ENCODE measurements around the gene KLF5. TPM values are rescaled to one million over a fixed set of nuclear protein-coding genes. Genes with fewer than 3 reads are reported as not detected.

Gene KLF5
- polyA plus RNA-seq, 1 of the 3 experiments (the other 2 are of a cell fraction), result 2.7 TPM

DNA sequence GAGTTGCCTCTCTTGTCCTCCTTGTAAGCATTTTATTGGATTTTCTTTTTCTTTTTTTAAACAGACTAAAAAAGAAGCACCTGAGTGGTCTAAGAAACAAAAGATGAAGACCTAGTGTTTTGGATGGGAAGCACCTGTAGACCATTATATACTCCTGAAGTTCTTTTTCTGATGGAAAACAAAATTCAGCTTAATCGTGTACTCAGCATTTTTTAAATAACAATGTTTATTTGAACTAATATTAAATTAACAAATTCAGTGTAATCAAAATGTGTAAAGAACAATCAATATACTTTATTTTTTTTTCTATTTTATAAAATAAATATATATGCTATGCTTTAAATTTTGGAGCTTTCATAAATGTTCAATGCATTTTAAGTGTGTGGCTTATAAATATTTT is 43.0 kb upstream of the KLF5 start:
- H3K4me2 ChIP-seq, result no peak overlapping the region
- no peaks in the 10 kb centered on the region for H3K27me3 ChIP-seq (ENCODE audit: insufficient read depth)
- H3K79me2 ChIP-seq (ENCODE audit: insufficient read depth), result no peaks in the 10 kb centered on the region
- H3K9me2 ChIP-seq, result no peaks in the 10 kb centered on the region
- no peaks in the 10 kb centered on the region for H3F3A ChIP-seq (replicated peaks; ENCODE audit: insufficient read depth)
- ChIA-PET POLR2A (no interaction called here), CTCF (no interaction called here)
- no peak for DNase-seq
- H4K20me1 ChIP-seq (ENCODE audit: insufficient read depth), result no peaks in the 10 kb centered on the region
- H3K36me3 ChIP-seq (replicated peaks in 1 of 2; ENCODE audit: control insufficient read depth in 1 of 2, insufficient read depth in 2 of 2, low read length in 1 of 2), result peaks cover 7 to 8% of the 10 kb centered on the region in 2 experiments
- no peak overlapping the region for H3K9ac ChIP-seq
- no peaks in the 10 kb centered on the region for H3K4me1 ChIP-seq (ENCODE audit: control insufficient read depth in 1 of 2, insufficient read depth in 2 of 2, low read depth in 1 of 2, low read length in 1 of 2)
- TF ChIP-seq GABPA (IDR thresholded peaks at IDR 0.05; ENCODE audit: low read depth) (no peak), RAD21 (IDR thresholded peaks at IDR 0.05; ENCODE audit: low read length) (no peak), SMC3 (IDR thresholded peaks at IDR 0.05; ENCODE audit: low read depth, low read length) (no peak)
- TF ChIP-seq, protein P1, sequence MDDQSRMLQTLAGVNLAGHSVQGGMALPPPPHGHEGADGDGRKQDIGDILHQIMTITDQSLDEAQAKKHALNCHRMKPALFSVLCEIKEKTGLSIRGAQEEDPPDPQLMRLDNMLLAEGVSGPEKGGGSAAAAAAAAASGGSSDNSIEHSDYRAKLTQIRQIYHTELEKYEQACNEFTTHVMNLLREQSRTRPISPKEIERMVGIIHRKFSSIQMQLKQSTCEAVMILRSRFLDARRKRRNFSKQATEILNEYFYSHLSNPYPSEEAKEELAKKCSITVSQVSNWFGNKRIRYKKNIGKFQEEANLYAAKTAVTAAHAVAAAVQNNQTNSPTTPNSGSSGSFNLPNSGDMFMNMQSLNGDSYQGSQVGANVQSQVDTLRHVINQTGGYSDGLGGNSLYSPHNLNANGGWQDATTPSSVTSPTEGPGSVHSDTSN (IDR thresholded peaks at IDR 0.05), result no peak
- TF ChIP-seq, protein P2, sequence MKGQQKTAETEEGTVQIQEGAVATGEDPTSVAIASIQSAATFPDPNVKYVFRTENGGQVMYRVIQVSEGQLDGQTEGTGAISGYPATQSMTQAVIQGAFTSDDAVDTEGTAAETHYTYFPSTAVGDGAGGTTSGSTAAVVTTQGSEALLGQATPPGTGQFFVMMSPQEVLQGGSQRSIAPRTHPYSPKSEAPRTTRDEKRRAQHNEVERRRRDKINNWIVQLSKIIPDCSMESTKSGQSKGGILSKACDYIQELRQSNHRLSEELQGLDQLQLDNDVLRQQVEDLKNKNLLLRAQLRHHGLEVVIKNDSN (IDR thresholded peaks at IDR 0.05; ENCODE audit: borderline replicate concordance, low read depth), result no peak
- H2AFZ ChIP-seq (ENCODE audit: low read depth), result no peak overlapping the region
- H3K27ac ChIP-seq (ENCODE audit: low read depth in 2 of 2, low read length in 1 of 2), result no peak overlapping the region
- WGBS (ENCODE audit: low lambda C conversion rate), result 91% methylated on average over 1 of the region's 1 CpG
- no peak overlapping the region for H3K4me3 ChIP-seq (ENCODE audit: low read depth in 2 of 2, low read length in 1 of 2)
- no peaks in the 10 kb centered on the region for H3K9me3 ChIP-seq

DNA sequence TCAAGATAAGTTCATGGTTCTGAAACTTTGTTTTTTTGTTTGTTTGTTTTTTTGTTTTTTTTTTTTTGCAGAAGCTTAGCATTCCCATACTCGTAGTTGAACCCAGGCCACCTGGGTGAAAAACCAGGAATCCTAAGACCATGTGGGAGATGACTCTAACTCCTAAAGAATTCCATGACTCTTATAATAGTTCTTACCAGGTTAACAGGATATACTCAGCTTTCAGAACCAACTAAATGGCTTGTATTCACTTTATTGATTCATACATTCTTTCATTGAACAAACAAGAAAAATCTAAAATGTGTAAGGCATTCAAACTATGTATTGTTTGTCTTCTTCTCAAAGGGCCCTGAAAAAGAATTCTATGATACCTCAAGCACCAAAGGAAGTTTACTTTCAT is 40.5 kb upstream of the KLF5 start:
- no peaks in the 10 kb centered on the region for H3F3A ChIP-seq (replicated peaks; ENCODE audit: insufficient read depth)
- peaks cover 6 to 7% of the 10 kb centered on the region in 2 experiments for H3K36me3 ChIP-seq (replicated peaks in 1 of 2; ENCODE audit: control insufficient read depth in 1 of 2, insufficient read depth in 2 of 2, low read length in 1 of 2)
- H3K4me3 ChIP-seq (ENCODE audit: low read depth in 2 of 2, low read length in 1 of 2), result no peak overlapping the region
- H2AFZ ChIP-seq (ENCODE audit: low read depth), result no peak overlapping the region
- no peaks in the 10 kb centered on the region for H3K9me3 ChIP-seq
- H3K27ac ChIP-seq (ENCODE audit: low read depth in 2 of 2, low read length in 1 of 2), result no peak overlapping the region; a peak in 1 of 4 replicates
- WGBS (ENCODE audit: low lambda C conversion rate), result 79% methylated on average over 1 of the region's 1 CpG
- no peaks in the 10 kb centered on the region for H4K20me1 ChIP-seq (ENCODE audit: insufficient read depth)
- no peaks in the 10 kb centered on the region for H3K27me3 ChIP-seq (ENCODE audit: insufficient read depth)
- H3K4me2 ChIP-seq, result no peak overlapping the region; the same call in 1 of the 2 replicates
- no peaks in the 10 kb centered on the region for H3K9me2 ChIP-seq
- H3K4me1 ChIP-seq (ENCODE audit: control insufficient read depth in 1 of 2, insufficient read depth in 2 of 2, low read depth in 1 of 2, low read length in 1 of 2), result no peaks in the 10 kb centered on the region
- ChIA-PET CTCF (no interaction called here), POLR2A (no interaction called here)
- H3K9ac ChIP-seq, result no peak overlapping the region
- no peak for DNase-seq
- no peaks in the 10 kb centered on the region for H3K79me2 ChIP-seq (ENCODE audit: insufficient read depth)
- TF ChIP-seq FOSL2 (IDR thresholded peaks at IDR 0.05; ENCODE audit: borderline replicate concordance, low read depth) (no peak), MXI1 (IDR thresholded peaks at IDR 0.05; ENCODE audit: low read depth, low read length) (no peak), GATA2 (CRISPR knock-in tag; IDR thresholded peaks at IDR 0.05) (no peak), SIN3A (IDR thresholded peaks at IDR 0.05; ENCODE audit: borderline replicate concordance, low read depth, low read length) (no peak), FOXM1 (IDR thresholded peaks at IDR 0.05; ENCODE audit: low read depth) (no peak), RAD21 (IDR thresholded peaks at IDR 0.05; ENCODE audit: low read length) (no peak), SMC3 (IDR thresholded peaks at IDR 0.05; ENCODE audit: low read depth, low read length) (no peak), POLR2AphosphoS5 (IDR thresholded peaks at IDR 0.05; ENCODE audit: low read depth, low read length) (no peak), YY1 (IDR thresholded peaks at IDR 0.05; ENCODE audit: low read depth) (no peak), CHD2 (IDR thresholded peaks at IDR 0.05; ENCODE audit: low read length, partially characterized antibody) (no peak), TAF1 (IDR thresholded peaks at IDR 0.05; ENCODE audit: borderline replicate concordance, low read depth, low read length) (no peak), ELF1 (IDR thresholded peaks at IDR 0.05) (no peak), NFIC (IDR thresholded peaks at IDR 0.05; ENCODE audit: borderline replicate concordance) (no peak)
- TF ChIP-seq, protein P3, sequence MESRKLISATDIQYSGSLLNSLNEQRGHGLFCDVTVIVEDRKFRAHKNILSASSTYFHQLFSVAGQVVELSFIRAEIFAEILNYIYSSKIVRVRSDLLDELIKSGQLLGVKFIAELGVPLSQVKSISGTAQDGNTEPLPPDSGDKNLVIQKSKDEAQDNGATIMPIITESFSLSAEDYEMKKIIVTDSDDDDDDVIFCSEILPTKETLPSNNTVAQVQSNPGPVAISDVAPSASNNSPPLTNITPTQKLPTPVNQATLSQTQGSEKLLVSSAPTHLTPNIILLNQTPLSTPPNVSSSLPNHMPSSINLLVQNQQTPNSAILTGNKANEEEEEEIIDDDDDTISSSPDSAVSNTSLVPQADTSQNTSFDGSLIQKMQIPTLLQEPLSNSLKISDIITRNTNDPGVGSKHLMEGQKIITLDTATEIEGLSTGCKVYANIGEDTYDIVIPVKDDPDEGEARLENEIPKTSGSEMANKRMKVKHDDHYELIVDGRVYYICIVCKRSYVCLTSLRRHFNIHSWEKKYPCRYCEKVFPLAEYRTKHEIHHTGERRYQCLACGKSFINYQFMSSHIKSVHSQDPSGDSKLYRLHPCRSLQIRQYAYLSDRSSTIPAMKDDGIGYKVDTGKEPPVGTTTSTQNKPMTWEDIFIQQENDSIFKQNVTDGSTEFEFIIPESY (IDR thresholded peaks at IDR 0.05; ENCODE audit: borderline replicate concordance, low read depth), result no peak
- TF ChIP-seq, protein P4, sequence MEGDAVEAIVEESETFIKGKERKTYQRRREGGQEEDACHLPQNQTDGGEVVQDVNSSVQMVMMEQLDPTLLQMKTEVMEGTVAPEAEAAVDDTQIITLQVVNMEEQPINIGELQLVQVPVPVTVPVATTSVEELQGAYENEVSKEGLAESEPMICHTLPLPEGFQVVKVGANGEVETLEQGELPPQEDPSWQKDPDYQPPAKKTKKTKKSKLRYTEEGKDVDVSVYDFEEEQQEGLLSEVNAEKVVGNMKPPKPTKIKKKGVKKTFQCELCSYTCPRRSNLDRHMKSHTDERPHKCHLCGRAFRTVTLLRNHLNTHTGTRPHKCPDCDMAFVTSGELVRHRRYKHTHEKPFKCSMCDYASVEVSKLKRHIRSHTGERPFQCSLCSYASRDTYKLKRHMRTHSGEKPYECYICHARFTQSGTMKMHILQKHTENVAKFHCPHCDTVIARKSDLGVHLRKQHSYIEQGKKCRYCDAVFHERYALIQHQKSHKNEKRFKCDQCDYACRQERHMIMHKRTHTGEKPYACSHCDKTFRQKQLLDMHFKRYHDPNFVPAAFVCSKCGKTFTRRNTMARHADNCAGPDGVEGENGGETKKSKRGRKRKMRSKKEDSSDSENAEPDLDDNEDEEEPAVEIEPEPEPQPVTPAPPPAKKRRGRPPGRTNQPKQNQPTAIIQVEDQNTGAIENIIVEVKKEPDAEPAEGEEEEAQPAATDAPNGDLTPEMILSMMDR (IDR thresholded peaks at IDR 0.05), result no peak
- TF ChIP-seq, protein P5, sequence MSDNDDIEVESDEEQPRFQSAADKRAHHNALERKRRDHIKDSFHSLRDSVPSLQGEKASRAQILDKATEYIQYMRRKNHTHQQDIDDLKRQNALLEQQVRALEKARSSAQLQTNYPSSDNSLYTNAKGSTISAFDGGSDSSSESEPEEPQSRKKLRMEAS (IDR thresholded peaks at IDR 0.05; ENCODE audit: low read depth), result no peak
- TF ChIP-seq, protein P6, sequence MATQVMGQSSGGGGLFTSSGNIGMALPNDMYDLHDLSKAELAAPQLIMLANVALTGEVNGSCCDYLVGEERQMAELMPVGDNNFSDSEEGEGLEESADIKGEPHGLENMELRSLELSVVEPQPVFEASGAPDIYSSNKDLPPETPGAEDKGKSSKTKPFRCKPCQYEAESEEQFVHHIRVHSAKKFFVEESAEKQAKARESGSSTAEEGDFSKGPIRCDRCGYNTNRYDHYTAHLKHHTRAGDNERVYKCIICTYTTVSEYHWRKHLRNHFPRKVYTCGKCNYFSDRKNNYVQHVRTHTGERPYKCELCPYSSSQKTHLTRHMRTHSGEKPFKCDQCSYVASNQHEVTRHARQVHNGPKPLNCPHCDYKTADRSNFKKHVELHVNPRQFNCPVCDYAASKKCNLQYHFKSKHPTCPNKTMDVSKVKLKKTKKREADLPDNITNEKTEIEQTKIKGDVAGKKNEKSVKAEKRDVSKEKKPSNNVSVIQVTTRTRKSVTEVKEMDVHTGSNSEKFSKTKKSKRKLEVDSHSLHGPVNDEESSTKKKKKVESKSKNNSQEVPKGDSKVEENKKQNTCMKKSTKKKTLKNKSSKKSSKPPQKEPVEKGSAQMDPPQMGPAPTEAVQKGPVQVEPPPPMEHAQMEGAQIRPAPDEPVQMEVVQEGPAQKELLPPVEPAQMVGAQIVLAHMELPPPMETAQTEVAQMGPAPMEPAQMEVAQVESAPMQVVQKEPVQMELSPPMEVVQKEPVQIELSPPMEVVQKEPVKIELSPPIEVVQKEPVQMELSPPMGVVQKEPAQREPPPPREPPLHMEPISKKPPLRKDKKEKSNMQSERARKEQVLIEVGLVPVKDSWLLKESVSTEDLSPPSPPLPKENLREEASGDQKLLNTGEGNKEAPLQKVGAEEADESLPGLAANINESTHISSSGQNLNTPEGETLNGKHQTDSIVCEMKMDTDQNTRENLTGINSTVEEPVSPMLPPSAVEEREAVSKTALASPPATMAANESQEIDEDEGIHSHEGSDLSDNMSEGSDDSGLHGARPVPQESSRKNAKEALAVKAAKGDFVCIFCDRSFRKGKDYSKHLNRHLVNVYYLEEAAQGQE (IDR thresholded peaks at IDR 0.05; ENCODE audit: low read depth, low read length), result no peak
